CD4-positive, alpha-beta memory T cell (primary cell): ENCODE measurements around the gene GRID1. TPM values are rescaled to one million over a fixed set of nuclear protein-coding genes. Genes with fewer than 3 reads are reported as not detected.

Experiments
- CTCF ChIA-PET: fragments of 350-600 bp; sonication (Branson Sonifier 250); formaldehyde crosslinking; loops from one replicate; lab custom pipeline; 2021; ENCODE audit warnings: inconsistent platforms; ENCODE audit not compliant: partially characterized antibody; lab: Charles Lee
- POLR2A ChIA-PET: fragments of 350-600 bp; sonication (Branson Sonifier 250); formaldehyde crosslinking; loops from one replicate; lab custom pipeline; 2021; ENCODE audit not compliant: partially characterized antibody; lab: Charles Lee
- DNase-seq, 5 donors: peaks; one replicate each; pipeline versions ENCODE4 v3.0.0 to v3.0.0-alpha.2; 2020 to 2022; ENCODE audit warnings: mixed read lengths in 1 of 5
- H3K27ac ChIP-seq: one replicate; pipeline ENCODE4 v1.7.0; 2013; ENCODE audit warnings: low read depth, low read length
- H3K27me3 ChIP-seq: 2 replicates; pipeline ENCODE4 v1.7.0; 2013; ENCODE audit warnings: mild to moderate bottlenecking, low read length, moderate library complexity; ENCODE audit not compliant: insufficient read depth
- H3K36me3 ChIP-seq: 2 replicates; pipeline ENCODE4 v1.7.0; 2013; ENCODE audit warnings: mild to moderate bottlenecking, low read length, moderate library complexity; ENCODE audit not compliant: insufficient read depth
- H3K4me1 ChIP-seq: 2 replicates; pipeline ENCODE4 v1.7.0; 2013; ENCODE audit warnings: mild to moderate bottlenecking, low read length, moderate library complexity; ENCODE audit not compliant: insufficient read depth
- H3K4me3 ChIP-seq, 2 donors: one replicate each; pipeline ENCODE4 v1.7.0; 2013; ENCODE audit warnings: low read length in 2 of 2, mild to moderate bottlenecking in 1 of 2
- H3K9me3 ChIP-seq, 2 donors: one replicate each; pipeline ENCODE4 v1.7.0; 2013; ENCODE audit warnings: low read length in 2 of 2, control low read depth in 1 of 2; ENCODE audit not compliant: control insufficient read depth in 1 of 2
- H3K27ac Mint-ChIP-seq, 7 donors: one replicate each; pipeline ENCODE4 v1.8.0; 2020 to 2021; ENCODE audit warnings: mixed read lengths in 7 of 7, mild to moderate bottlenecking in 6 of 7, inconsistent platforms in 3 of 7, moderate library complexity in 3 of 7
- H3K27me3 Mint-ChIP-seq, 2 donors: one replicate each; pipeline ENCODE4 v1.8.0; 2020 to 2021; ENCODE audit warnings: mixed read lengths in 2 of 2
- H3K36me3 Mint-ChIP-seq, 2 donors: one replicate each; pipeline ENCODE4 v1.8.0; 2020 to 2021; ENCODE audit warnings: mixed read lengths in 2 of 2, inconsistent platforms in 1 of 2, mild to moderate bottlenecking in 1 of 2
- H3K4me1 Mint-ChIP-seq, 4 donors: one replicate each; pipeline ENCODE4 v1.8.0; 2020 to 2021; ENCODE audit warnings: mixed read lengths in 4 of 4, mild to moderate bottlenecking in 1 of 4
- H3K4me3 Mint-ChIP-seq, 8 donors: one replicate each; pipeline ENCODE4 v1.8.0; 2020 to 2021; ENCODE audit warnings: mixed read lengths in 8 of 8, mild to moderate bottlenecking in 7 of 8, moderate library complexity in 6 of 8, inconsistent platforms in 3 of 8
- H3K9me3 Mint-ChIP-seq, 8 donors: one replicate each; pipeline ENCODE4 v1.8.0; 2020 to 2021; ENCODE audit warnings: mixed read lengths in 8 of 8, mild to moderate bottlenecking in 5 of 8, inconsistent platforms in 3 of 8, moderate library complexity in 1 of 8
- intact Hi-C: fragments of 100-400 bp; cut with micrococcal nuclease; formaldehyde crosslinking; loops from one replicate; pipeline ENCODE4 v1.15.1; 2023
- polyA plus RNA-seq, 2 donors: library from polyadenylated mRNA; unstranded; fragments of 300-500 nt; fragmentation: Illumina TruSeq; gene quantifications; one replicate each; pipeline ENCODE4 v1.2.3, GENCODE V29; 2021
- total RNA-seq, 2 experiments: library from RNA; stranded (reverse); gene quantifications; one replicate each; pipeline ENCODE4 v1.2.3, GENCODE V29; 2021

GRID1 gene
- total and polyA plus RNA-seq, 4 experiments from 2014 or later, result not detected

GRCh38 chr10:86105640-86106039, 261.0 kb downstream of the GRID1 start:
- H3K27ac Mint-ChIP-seq, result no peak overlapping the region
- H3K9me3 Mint-ChIP-seq, result peaks cover 0 to 2% (median 0%) of the 10 kb centered on the region in 8 donors
- no peaks in the 10 kb centered on the region for H3K4me1 ChIP-seq
- no peaks in the 10 kb centered on the region for H3K36me3 ChIP-seq
- DNase-seq, result no peak
- H3K9me3 ChIP-seq, result no peaks in the 10 kb centered on the region
- H3K36me3 Mint-ChIP-seq, result no peaks in the 10 kb centered on the region
- H3K4me3 Mint-ChIP-seq, result no peak overlapping the region
- H3K4me3 ChIP-seq, result no peak overlapping the region
- POLR2A ChIA-PET, result no interaction called here
- intact Hi-C loops, result no loop called here
- no peak overlapping the region for H3K27ac ChIP-seq
- H3K27me3 ChIP-seq, result no peaks in the 10 kb centered on the region
- CTCF ChIA-PET, result no interaction called here
- peaks cover 0 to 3% (median 0%) of the 10 kb centered on the region in 4 donors for H3K4me1 Mint-ChIP-seq
- H3K27me3 Mint-ChIP-seq, result no peaks in the 10 kb centered on the region

- Histone ChIP-seq H3K27ac (no peak overlapping the region), H3K9me3 (no peaks in the 10 kb centered on the region), H3K36me3 (no peaks in the 10 kb centered on the region), H3K4me3 (no peak overlapping the region), H3K27me3 (no peaks in the 10 kb centered on the region), H3K4me1 (no peaks in the 10 kb centered on the region)
- ChIA-PET POLR2A (no interaction called here), CTCF (no interaction called here)
- no peak for DNase-seq
- no peaks in the 10 kb centered on the region for H3K27me3 Mint-ChIP-seq
- peaks cover 0 to 3% (median 0%) of the 10 kb centered on the region in 4 donors for H3K4me1 Mint-ChIP-seq
- H3K27ac Mint-ChIP-seq, result no peak overlapping the region
- intact Hi-C loops, result no loop called here
- H3K4me3 Mint-ChIP-seq, result no peak overlapping the region
- peaks cover 0 to 2% (median 0%) of the 10 kb centered on the region in 8 donors for H3K9me3 Mint-ChIP-seq
- H3K36me3 Mint-ChIP-seq, result no peaks in the 10 kb centered on the region
These were observed 261.4 kb downstream of the GRID1 start for GRCh38 chr10:86105181-86105580.

- peaks cover 0 to 2% (median 0%) of the 10 kb centered on the region in 8 donors for H3K9me3 Mint-ChIP-seq
- no peaks in the 10 kb centered on the region for H3K9me3 ChIP-seq
- ChIA-PET CTCF (no interaction called here), POLR2A (no interaction called here)
- DNase-seq, result no peak
- no peaks in the 10 kb centered on the region for H3K27me3 ChIP-seq
- H3K27me3 Mint-ChIP-seq, result no peaks in the 10 kb centered on the region
- no peaks in the 10 kb centered on the region for H3K4me1 ChIP-seq
- peak overlapping the region in 1 of 7 donors; percentile 48 for H3K27ac Mint-ChIP-seq
- H3K4me3 ChIP-seq, result no peak overlapping the region
- H3K4me3 Mint-ChIP-seq, result no peak overlapping the region
- no peaks in the 10 kb centered on the region for H3K36me3 Mint-ChIP-seq
- intact Hi-C loops, result no loop called here
- H3K4me1 Mint-ChIP-seq, result peaks cover 0 to 3% (median 0%) of the 10 kb centered on the region in 4 donors
- no peak overlapping the region for H3K27ac ChIP-seq
- no peaks in the 10 kb centered on the region for H3K36me3 ChIP-seq
These were observed 261.9 kb downstream of the GRID1 start for GRCh38 chr10:86104611-86105145.

- no peaks in the 10 kb centered on the region for H3K36me3 ChIP-seq
- POLR2A ChIA-PET, result no interaction called here
- no peaks in the 10 kb centered on the region for H3K36me3 Mint-ChIP-seq
- H3K4me1 Mint-ChIP-seq, result peaks cover 0 to 3% (median 0%) of the 10 kb centered on the region in 4 donors
- H3K27ac ChIP-seq, result no peak overlapping the region
- no peaks in the 10 kb centered on the region for H3K27me3 ChIP-seq
- H3K4me1 ChIP-seq, result no peaks in the 10 kb centered on the region
- no peaks in the 10 kb centered on the region for H3K27me3 Mint-ChIP-seq
- H3K4me3 ChIP-seq, result no peak overlapping the region
- DNase-seq, result no peak
- no peak overlapping the region for H3K27ac Mint-ChIP-seq
- no peak overlapping the region for H3K4me3 Mint-ChIP-seq
- H3K9me3 Mint-ChIP-seq, result peaks cover 0 to 2% (median 0%) of the 10 kb centered on the region in 8 donors
- H3K9me3 ChIP-seq, result no peaks in the 10 kb centered on the region
- intact Hi-C loops, result no loop called here
- CTCF ChIA-PET, result no interaction called here
These were observed 262.4 kb downstream of the GRID1 start for GRCh38 chr10:86104156-86104555.

GRCh38 chr10:86103391-86104101, 263.0 kb downstream of the GRID1 start:
- H3K27ac Mint-ChIP-seq, result no peak overlapping the region
- peaks cover 0 to 3% (median 0%) of the 10 kb centered on the region in 4 donors for H3K4me1 Mint-ChIP-seq
- H3K27me3 Mint-ChIP-seq, result no peaks in the 10 kb centered on the region
- Histone ChIP-seq H3K36me3 (no peaks in the 10 kb centered on the region), H3K4me1 (no peaks in the 10 kb centered on the region), H3K9me3 (no peaks in the 10 kb centered on the region), H3K27me3 (no peaks in the 10 kb centered on the region), H3K27ac (no peak overlapping the region), H3K4me3 (no peak overlapping the region)
- intact Hi-C loops, result no loop called here
- POLR2A ChIA-PET, result no interaction called here
- no peaks in the 10 kb centered on the region for H3K36me3 Mint-ChIP-seq
- CTCF ChIA-PET, result no interaction called here
- H3K9me3 Mint-ChIP-seq, result peaks cover 0 to 2% (median 0%) of the 10 kb centered on the region in 8 donors
- DNase-seq, result no peak
- no peak overlapping the region for H3K4me3 Mint-ChIP-seq

- intact Hi-C loops, result no loop called here
- no peaks in the 10 kb centered on the region for H3K36me3 ChIP-seq
- no peaks in the 10 kb centered on the region for H3K4me1 ChIP-seq
- DNase-seq, result no peak
- peaks cover 0 to 2% (median 0%) of the 10 kb centered on the region in 8 donors for H3K9me3 Mint-ChIP-seq
- H3K4me3 ChIP-seq, result no peak overlapping the region
- H3K4me1 Mint-ChIP-seq, result peaks cover 0 to 3% (median 0%) of the 10 kb centered on the region in 4 donors
- no peaks in the 10 kb centered on the region for H3K27me3 Mint-ChIP-seq
- no peak overlapping the region for H3K27ac ChIP-seq
- no peak overlapping the region for H3K4me3 Mint-ChIP-seq
- no peaks in the 10 kb centered on the region for H3K36me3 Mint-ChIP-seq
- no peaks in the 10 kb centered on the region for H3K27me3 ChIP-seq
- H3K9me3 ChIP-seq, result no peaks in the 10 kb centered on the region
- POLR2A ChIA-PET, result no interaction called here
- H3K27ac Mint-ChIP-seq, result no peak overlapping the region
- CTCF ChIA-PET, result no interaction called here
These were observed 264.1 kb downstream of the GRID1 start for GRCh38 chr10:86102451-86102850.

- Histone ChIP-seq H3K27me3 (no peaks in the 10 kb centered on the region), H3K27ac (no peak overlapping the region), H3K36me3 (no peaks in the 10 kb centered on the region), H3K9me3 (no peaks in the 10 kb centered on the region), H3K4me1 (no peaks in the 10 kb centered on the region), H3K4me3 (no peak overlapping the region)
- POLR2A ChIA-PET, result no interaction called here
- no peaks in the 10 kb centered on the region for H3K36me3 Mint-ChIP-seq
- CTCF ChIA-PET, result no interaction called here
- no peak overlapping the region for H3K4me3 Mint-ChIP-seq
- H3K27me3 Mint-ChIP-seq, result no peaks in the 10 kb centered on the region
- H3K4me1 Mint-ChIP-seq, result peaks cover 0 to 3% (median 0%) of the 10 kb centered on the region in 4 donors
- no peak for DNase-seq
- peaks cover 0 to 2% (median 0%) of the 10 kb centered on the region in 8 donors for H3K9me3 Mint-ChIP-seq
- no peak overlapping the region for H3K27ac Mint-ChIP-seq
- intact Hi-C loops, result no loop called here
These were observed 264.6 kb downstream of the GRID1 start for GRCh38 chr10:86102031-86102430.
